ENCODE measurements around the gene CARHSP1.

Gene CARHSP1

GRCh38 chr16:8869212-8869987 is 594 bp upstream of the CARHSP1 start:
- no peak for DNase-seq

GRCh38 chr16:8867932-8868415 is 832 bp downstream of the CARHSP1 start:
- DNase-seq, result no peak

- DNase-seq, result no peak
These were observed 1.4 kb downstream of the CARHSP1 start for GRCh38 chr16:8867216-8867931.

DNA sequence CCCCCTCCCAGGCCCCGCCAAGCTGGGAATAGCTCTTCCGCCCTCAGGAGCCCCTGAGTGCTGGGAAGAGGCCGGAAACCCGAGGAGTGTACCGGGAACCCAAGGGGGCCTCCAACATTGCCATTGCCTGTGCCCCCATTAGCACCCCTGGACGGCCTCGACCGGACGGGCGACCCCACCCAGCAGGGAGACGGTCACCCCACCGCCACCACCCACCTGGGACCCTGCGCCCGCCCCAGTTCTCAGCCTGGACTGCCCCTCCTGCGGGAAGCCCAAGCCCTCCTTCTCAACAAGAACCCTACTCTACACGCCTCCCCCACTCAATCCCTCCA is 2.0 kb downstream of the CARHSP1 start:
- no peak for DNase-seq

- DNase-seq, result no peak
These were observed 2.5 kb downstream of the CARHSP1 start for GRCh38 chr16:8866118-8866883.

GRCh38 chr16:8865145-8865882 is 3.5 kb downstream of the CARHSP1 start:
- no peak for DNase-seq

- no peak for DNase-seq
These were observed 4.2 kb downstream of the CARHSP1 start for GRCh38 chr16:8864480-8865110.

- no peak for DNase-seq
These were observed 5.0 kb downstream of the CARHSP1 start for GRCh38 chr16:8863594-8864424.

- no peak for DNase-seq
These were observed 6.3 kb downstream of the CARHSP1 start for GRCh38 chr16:8862309-8863130.

GRCh38 chr16:8861563-8862308 is 7.1 kb downstream of the CARHSP1 start:
- no peak for DNase-seq

DNA sequence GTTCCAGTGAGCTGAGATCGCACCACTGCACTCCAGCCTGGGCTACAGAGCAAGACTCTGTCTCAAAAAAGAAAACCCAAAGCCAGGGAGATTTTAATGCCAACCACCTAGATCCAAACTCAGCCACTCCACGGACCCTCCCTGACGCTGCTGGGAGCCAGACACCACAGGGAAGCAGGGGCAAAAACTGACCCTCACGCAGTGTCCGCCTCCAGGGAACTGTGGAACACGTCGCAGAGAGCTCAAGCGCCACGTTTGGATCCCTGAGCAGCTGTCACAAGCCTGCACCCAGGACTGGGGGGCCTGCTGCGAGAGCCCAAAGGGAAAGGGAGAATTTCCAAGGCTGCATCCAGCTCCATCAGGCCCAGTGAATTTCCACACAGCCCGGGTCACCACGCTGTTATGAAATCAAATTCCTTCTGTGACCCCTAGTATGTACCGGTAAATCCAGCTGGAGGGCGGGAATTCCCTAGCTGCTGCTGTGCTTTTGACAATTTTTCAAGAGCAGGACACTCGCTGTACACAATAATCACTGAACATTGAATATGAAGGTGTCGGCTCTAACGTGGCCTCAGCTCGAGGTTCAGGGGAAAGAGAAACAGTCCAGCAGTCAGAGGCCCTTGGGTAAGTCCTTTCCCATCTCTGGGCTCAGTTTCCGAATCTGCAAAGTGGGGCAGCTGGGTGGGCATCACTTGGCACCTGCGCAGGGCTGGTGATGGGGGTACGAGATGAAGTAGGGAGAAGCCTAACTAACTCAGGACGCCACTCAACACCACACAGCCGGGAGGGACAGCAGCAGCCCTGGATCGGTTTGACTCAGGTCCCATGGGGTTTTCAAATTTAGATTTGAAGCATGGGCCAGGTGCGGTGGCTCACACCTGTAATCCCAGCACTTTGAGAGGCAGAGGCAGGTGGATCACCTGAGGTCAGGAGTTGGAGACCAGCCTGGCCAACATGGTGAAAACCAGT is 8.6 kb downstream of the CARHSP1 start:
- no peak for DNase-seq

- DNase-seq, result no peak
These were observed 9.6 kb downstream of the CARHSP1 start for GRCh38 chr16:8858994-8859912.

DNA sequence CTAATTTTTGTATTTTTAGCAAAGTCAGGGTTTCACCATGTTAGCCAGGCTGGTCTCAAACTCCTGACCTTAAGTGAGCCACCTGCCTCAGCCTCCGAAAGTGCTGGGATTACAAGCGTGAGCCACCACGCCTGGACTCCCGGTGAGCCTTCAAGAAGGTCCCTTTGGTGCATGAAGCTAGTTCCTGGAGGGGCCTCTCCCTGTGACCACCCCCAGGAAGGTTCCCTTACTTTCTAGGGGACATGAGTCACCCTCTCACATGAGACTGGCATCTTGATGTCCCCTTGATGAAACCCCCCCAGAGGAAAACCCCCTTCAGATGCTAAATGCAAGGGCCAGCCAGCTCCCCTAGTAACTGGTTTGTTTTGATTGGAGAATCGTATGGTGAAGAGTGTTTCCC is 12.8 kb downstream of the CARHSP1 start:
- DNase-seq, result no peak

DNA sequence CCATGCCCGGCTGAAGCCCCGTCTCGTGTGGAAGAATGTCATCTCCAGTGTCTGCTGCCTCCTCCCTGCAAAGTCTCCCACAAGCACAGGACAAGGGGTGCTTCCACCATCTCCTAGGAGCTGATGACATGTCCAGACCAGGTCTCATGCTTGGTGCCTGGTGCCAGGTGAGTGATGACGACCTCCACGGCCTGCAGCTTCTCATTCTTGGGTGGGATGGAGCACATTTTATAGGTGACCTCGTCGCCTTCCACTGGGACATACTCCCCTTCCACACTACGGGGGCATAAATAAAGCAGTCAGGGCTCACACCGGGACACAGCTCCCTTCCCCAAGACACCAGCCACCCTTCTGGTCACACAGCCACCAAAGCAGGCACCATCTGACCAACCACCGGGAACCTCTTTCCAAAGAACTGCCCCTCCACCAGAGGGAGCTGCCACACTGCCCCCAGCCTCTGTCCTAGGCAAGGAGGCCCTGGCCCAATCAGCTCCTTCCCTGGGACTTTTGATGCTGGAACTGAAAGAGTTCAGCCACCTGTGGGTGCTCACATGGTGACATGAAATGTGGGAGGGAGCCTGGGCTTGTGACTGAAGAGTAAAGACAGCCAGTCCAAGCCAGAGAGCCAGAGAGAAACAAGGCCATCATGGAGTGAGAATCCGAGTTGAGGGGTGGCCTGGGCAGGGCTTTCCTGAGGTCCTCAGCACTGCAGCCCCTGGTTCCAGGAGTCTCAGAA is 13.6 kb downstream of the CARHSP1 start:
- DNase-seq, result no peak

GRCh38 chr16:8854298-8854948 is 14.4 kb downstream of the CARHSP1 start:
- peak; percentile 4 for DNase-seq

DNA sequence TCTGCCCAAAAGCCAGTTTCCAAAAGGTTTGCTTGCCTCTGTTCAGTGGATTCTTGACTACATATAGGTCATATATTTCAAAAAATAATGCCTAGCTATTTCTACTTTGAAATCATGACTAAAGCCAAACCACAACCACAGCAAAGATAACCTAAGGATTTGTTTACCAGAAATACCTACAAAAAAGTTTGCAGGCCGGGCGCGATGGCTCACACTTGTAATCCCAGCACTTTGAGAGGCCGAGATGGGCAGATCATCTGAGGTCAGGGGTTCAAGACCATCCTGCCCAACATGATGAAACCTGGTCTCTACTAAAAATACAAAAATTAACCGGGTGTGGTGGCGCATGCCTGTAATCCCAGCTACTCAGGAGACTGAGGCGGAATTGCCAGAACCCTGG is 15.2 kb downstream of the CARHSP1 start:
- peak; percentile 28 for DNase-seq
